KMS-11 (cell line): ENCODE measurements around the gene SF3A2.

Source experiments
- H2AFZ ChIP-seq: fragments of 200-600 bp; sonication (generic); 2 replicates; pipeline ENCODE4 v1.6.1; 2016; ENCODE audit warnings: antibody characterized with exemption, mixed run types, low read depth
- H3K27ac ChIP-seq: fragments of 200-600 bp; sonication (generic); 2 replicates; pipeline ENCODE4 v1.6.1; 2016; ENCODE audit warnings: mild to moderate bottlenecking, mixed run types
- H3K27me3 ChIP-seq: fragments of 200-600 bp; sonication (generic); 2 replicates; pipeline ENCODE4 v1.6.1; 2017; ENCODE audit warnings: mild to moderate bottlenecking, low read depth, mixed run types, moderate library complexity; ENCODE audit not compliant: insufficient read depth
- H3K36me3 ChIP-seq: fragments of 200-600 bp; sonication (generic); 2 replicates; pipeline ENCODE4 v1.6.1; 2017; ENCODE audit warnings: mild to moderate bottlenecking, mixed run types; ENCODE audit not compliant: insufficient read depth
- H3K4me1 ChIP-seq: fragments of 200-600 bp; sonication (generic); 2 replicates; pipeline ENCODE4 v1.6.1; 2016; ENCODE audit warnings: mild to moderate bottlenecking, low read depth, mixed run types; ENCODE audit not compliant: poor library complexity, severe bottlenecking
- H3K4me2 ChIP-seq: fragments of 200-600 bp; sonication (generic); 2 replicates; pipeline ENCODE4 v1.7.0; 2016; ENCODE audit warnings: mild to moderate bottlenecking, mixed run types
- H3K4me3 ChIP-seq: fragments of 200-600 bp; sonication (generic); IDR thresholded peaks from 2 replicates; pipeline ENCODE4 v1.6.1; 2017; ENCODE audit warnings: low read depth, low read length, mixed read lengths; ENCODE audit not compliant: insufficient read depth
- H3K79me2 ChIP-seq: fragments of 200-600 bp; sonication (generic); 2 replicates; pipeline ENCODE4 v1.6.1; 2016; ENCODE audit warnings: low read depth, mixed run types; ENCODE audit not compliant: insufficient read depth
- H3K9ac ChIP-seq: fragments of 200-600 bp; sonication (generic); 2 replicates; pipeline ENCODE4 v1.6.1; 2016; ENCODE audit warnings: mild to moderate bottlenecking, mixed run types
- H4K20me1 ChIP-seq: fragments of 200-600 bp; sonication (generic); 2 replicates; pipeline ENCODE4 v1.6.1; 2016; ENCODE audit warnings: mild to moderate bottlenecking, mixed run types; ENCODE audit not compliant: insufficient read depth
- CTCF ChIP-seq: fragments of 200-600 bp; sonication (generic); conservative IDR thresholded peaks from 2 replicates; pipeline ENCODE4 v1.6.1; 2017; ENCODE audit warnings: low read depth, mild to moderate bottlenecking, antibody characterized with exemption, low read length, moderate library complexity, mixed read lengths

The SF3A2 gene

GRCh38 chr19:2291185-2291751, 54.6 kb downstream of the SF3A2 start:
- Histone ChIP-seq H3K4me2 (no peak overlapping the region), H3K79me2 (no peaks in the 10 kb centered on the region)

GRCh38 chr19:2294687-2295335, 58.2 kb downstream of the SF3A2 start:
- TF ChIP-seq CTCF: no peak
- Histone ChIP-seq H3K27ac (no peak overlapping the region), H3K9ac (no peak overlapping the region), H2AFZ (no peak overlapping the region), H3K4me3 (no peak overlapping the region), H3K27me3 (no peaks in the 10 kb centered on the region; the same call in 1 of the 2 replicates), H3K4me1 (no peaks in the 10 kb centered on the region), H3K36me3 (no peaks in the 10 kb centered on the region), H3K4me2 (no peak overlapping the region), H4K20me1 (no peaks in the 10 kb centered on the region), H3K79me2 (no peaks in the 10 kb centered on the region)

More at GRCh38 chr19:2291185-2291751, 54.6 kb downstream of the SF3A2 start:
- Histone ChIP-seq H4K20me1 (no peaks in the 10 kb centered on the region), H3K27ac (no peak overlapping the region), H3K4me1 (peaks cover 7% of the 10 kb centered on the region), H3K9ac (no peak overlapping the region), H3K36me3 (no peaks in the 10 kb centered on the region), H2AFZ (no peak overlapping the region), H3K27me3 (no peaks in the 10 kb centered on the region; the same call in 1 of the 2 replicates), H3K4me3 (no peak overlapping the region)
- TF ChIP-seq CTCF: no peak

DNA sequence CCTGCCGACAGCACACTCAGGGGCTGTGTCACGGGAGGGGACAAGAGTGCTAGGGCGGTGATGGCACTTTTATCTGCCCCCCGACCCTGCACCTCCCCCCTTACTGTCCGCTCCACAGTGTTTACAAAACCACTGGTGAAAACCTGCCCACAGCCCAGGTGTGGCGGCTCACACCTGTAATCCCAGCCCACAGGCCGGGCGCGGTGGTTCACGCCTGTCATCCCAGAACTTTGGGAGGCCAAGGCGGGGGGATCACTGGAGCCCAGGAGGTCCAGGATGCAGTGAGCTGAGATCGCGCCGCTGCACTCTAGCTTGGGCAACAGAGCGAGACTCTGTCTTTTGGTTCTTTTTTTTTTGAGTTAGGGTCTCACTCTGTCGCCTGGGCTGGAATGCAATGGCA, 59.5 kb downstream of the SF3A2 start:
- H3K4me3 ChIP-seq: no peak overlapping the region
- H3K9ac ChIP-seq: no peak overlapping the region
- H4K20me1 ChIP-seq: no peaks in the 10 kb centered on the region
- H3K4me2 ChIP-seq: no peak overlapping the region
- H3K4me1 ChIP-seq: no peaks in the 10 kb centered on the region
- H3K36me3 ChIP-seq: no peaks in the 10 kb centered on the region
- no peak overlapping the region for H2AFZ ChIP-seq
- no peaks in the 10 kb centered on the region; the same call in 1 of the 2 replicates for H3K27me3 ChIP-seq
- no peak for TF ChIP-seq CTCF
- H3K79me2 ChIP-seq: no peaks in the 10 kb centered on the region
- no peak overlapping the region for H3K27ac ChIP-seq
